HEK293 (cell line): ENCODE results near the gene PARL.

Source experiments
- CTCF ChIA-PET: fragments of 350-600 bp; formaldehyde crosslinking; extraction: SDS; loops from one replicate; lab custom pipeline; 2021; ENCODE audit warnings: antibody characterized with exemption; lab: Yijun Ruan, JAX
- POLR2A ChIA-PET: fragments of 300-600 bp; formaldehyde crosslinking; extraction: SDS; loops from one replicate; lab custom pipeline; 2020; ENCODE audit warnings: antibody characterized with exemption, inconsistent platforms; lab: Yijun Ruan, JAX
- H3K27ac ChIP-seq: fragments of 200-500 bp; sonication (Bioruptor generic); 2 replicates; pipeline ENCODE4 v1.5.1; 2014; ENCODE audit warnings: low read depth, low read length, control low read depth, inconsistent platforms; ENCODE audit errors: extremely low read depth
- H3K36me3 ChIP-seq, 2 experiments: fragments of 200-500 bp in 1 of 2; sonication (Bioruptor generic) in 1 of 2; 1 replicate in 1 of 2; 2 replicates in 1 of 2; pipeline ENCODE4 v1.5.1; 2014 to 2017; ENCODE audit warnings: inconsistent platforms in 2 of 2, low read length in 2 of 2; ENCODE audit not compliant: control insufficient read depth in 2 of 2, insufficient read depth in 1 of 2
- H3K4me1 ChIP-seq: fragments of 200-500 bp; sonication (Bioruptor generic); 2 replicates; pipeline ENCODE4 v1.5.1; 2014; ENCODE audit warnings: mild to moderate bottlenecking, low read length, inconsistent platforms; ENCODE audit not compliant: control insufficient read depth, insufficient read depth
- H3K4me3 ChIP-seq: 2 replicates; pipeline ENCODE4 v1.5.1; 2011; ENCODE audit warnings: low read depth, mild to moderate bottlenecking, control low read depth, low read length, moderate library complexity
- H3K9me3 ChIP-seq: fragments of 200-500 bp; sonication (Bioruptor generic); 2 replicates; pipeline ENCODE4 v1.5.1; 2014; ENCODE audit warnings: low read depth, low read length, inconsistent platforms; ENCODE audit not compliant: control insufficient read depth, insufficient read depth
- FEZF1 ChIP-seq: fragments of 450-650 bp; formaldehyde crosslinking; IDR thresholded peaks from 2 replicates; pipeline ENCODE4 v1.5.1; 2016; ENCODE audit warnings: missing biosample characterization, missing genetic modification characterization
- GLIS1 ChIP-seq: fragments of 450-650 bp; formaldehyde crosslinking; IDR thresholded peaks from 2 replicates; pipeline ENCODE4 v1.5.1; 2016; ENCODE audit warnings: missing biosample characterization, missing genetic modification characterization
- HOXC10 ChIP-seq: sonication (generic); formaldehyde crosslinking; IDR thresholded peaks from 2 replicates; pipeline ENCODE4 v1.8.1; 2023; ENCODE audit warnings: mild to moderate bottlenecking, missing genetic modification reagents
- HOXD13 ChIP-seq: sonication (generic); formaldehyde crosslinking; IDR thresholded peaks from 2 replicates; pipeline ENCODE4 v1.8.0; 2022; ENCODE audit warnings: missing genetic modification reagents, borderline replicate concordance
- KLF7 ChIP-seq: fragments of 450-650 bp; formaldehyde crosslinking; IDR thresholded peaks from 2 replicates; pipeline ENCODE4 v1.5.1; 2016; ENCODE audit warnings: missing biosample characterization, missing genetic modification characterization, borderline replicate concordance
- SP2 ChIP-seq: fragments of 450-650 bp; formaldehyde crosslinking; IDR thresholded peaks from 2 replicates; pipeline ENCODE4 v1.5.1; 2016; ENCODE audit warnings: missing biosample characterization, missing genetic modification characterization
- ZNF10 ChIP-seq: fragments of 450-650 bp; formaldehyde crosslinking; IDR thresholded peaks from 2 replicates; pipeline ENCODE4 v1.5.1; 2017; ENCODE audit warnings: missing biosample characterization, missing genetic modification characterization
- ZNF16 ChIP-seq: fragments of 450-650 bp; formaldehyde crosslinking; IDR thresholded peaks from 2 replicates; pipeline ENCODE4 v1.5.1; 2016; ENCODE audit warnings: low read depth, missing biosample characterization, missing genetic modification characterization
- ZNF174 ChIP-seq: fragments of 450-650 bp; formaldehyde crosslinking; IDR thresholded peaks from 2 replicates; pipeline ENCODE4 v1.5.0; 2017; ENCODE audit warnings: missing biosample characterization, mild to moderate bottlenecking, missing genetic modification characterization
- ZNF214 ChIP-seq: fragments of 450-650 bp; formaldehyde crosslinking; IDR thresholded peaks from 2 replicates; pipeline ENCODE4 v1.5.1; 2017; ENCODE audit warnings: missing biosample characterization, mild to moderate bottlenecking, missing genetic modification characterization, borderline replicate concordance
- ZNF416 ChIP-seq: fragments of 450-650 bp; formaldehyde crosslinking; IDR thresholded peaks from 2 replicates; pipeline ENCODE4 v1.5.1; 2016; ENCODE audit warnings: missing biosample characterization, missing genetic modification characterization
- ZNF48 ChIP-seq: fragments of 450-650 bp; formaldehyde crosslinking; IDR thresholded peaks from 2 replicates; pipeline ENCODE4 v1.5.1; 2016; ENCODE audit warnings: missing biosample characterization, missing genetic modification characterization
- ZNF514 ChIP-seq: fragments of 450-650 bp; formaldehyde crosslinking; IDR thresholded peaks from 2 replicates; pipeline ENCODE4 v1.5.1; 2016; ENCODE audit warnings: missing biosample characterization, missing genetic modification characterization
- ZNF701 ChIP-seq: fragments of 450-650 bp; formaldehyde crosslinking; IDR thresholded peaks from 2 replicates; pipeline ENCODE4 v1.5.1; 2016; ENCODE audit warnings: missing biosample characterization, missing genetic modification characterization
- TF ChIP-seq, protein P1 (sequence below): fragments of 450-650 bp; formaldehyde crosslinking; IDR thresholded peaks from 2 replicates; pipeline ENCODE4 v1.5.1; 2016; ENCODE audit warnings: missing biosample characterization, missing genetic modification characterization
- TF ChIP-seq, protein P2 (sequence below): fragments of 450-650 bp; formaldehyde crosslinking; IDR thresholded peaks from 2 replicates; pipeline ENCODE4 v1.5.1; 2016; ENCODE audit warnings: missing biosample characterization, missing genetic modification characterization
- TF ChIP-seq, protein P3 (sequence below): fragments of 450-650 bp; formaldehyde crosslinking; IDR thresholded peaks from 2 replicates; pipeline ENCODE4 v1.5.1; 2016; ENCODE audit warnings: missing biosample characterization, missing genetic modification characterization
- TF ChIP-seq, protein P4 (sequence below): fragments of 450-650 bp; formaldehyde crosslinking; conservative IDR thresholded peaks from 2 replicates; pipeline ENCODE4 v1.5.1; 2016; ENCODE audit warnings: low read depth, missing biosample characterization, missing genetic modification characterization
- TF ChIP-seq, protein P5 (sequence below): fragments of 450-650 bp; formaldehyde crosslinking; optimal IDR thresholded peaks from 2 replicates; pipeline ENCODE3; 2016; ENCODE audit warnings: missing biosample characterization, mild to moderate bottlenecking, missing genetic modification characterization
- TF ChIP-seq, protein P6 (sequence below): fragments of 450-650 bp; formaldehyde crosslinking; IDR thresholded peaks from 2 replicates; pipeline ENCODE4 v1.5.1; 2016; ENCODE audit warnings: missing biosample characterization, missing genetic modification characterization

PARL gene

DNA sequence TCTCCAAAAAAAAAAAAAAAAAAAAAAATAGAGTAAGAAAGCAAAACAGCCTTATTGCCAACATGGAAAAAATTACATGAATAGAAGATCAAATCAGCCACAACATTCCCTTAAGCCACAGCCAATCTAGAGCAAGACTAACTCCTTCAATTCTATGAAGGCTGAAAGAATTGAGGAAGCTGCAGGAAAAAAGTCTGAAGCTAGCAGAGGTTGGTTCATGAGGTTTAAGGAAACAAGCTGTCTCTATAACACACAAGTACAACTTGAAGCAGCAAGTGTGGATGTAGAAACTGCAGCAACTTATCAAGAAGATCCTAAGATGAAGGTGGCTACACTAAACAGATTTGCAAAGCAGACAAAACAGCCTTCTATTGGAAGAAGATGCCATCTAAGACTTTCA, 9.3 kb downstream of the PARL start (continued):
- TF ChIP-seq, protein P1, sequence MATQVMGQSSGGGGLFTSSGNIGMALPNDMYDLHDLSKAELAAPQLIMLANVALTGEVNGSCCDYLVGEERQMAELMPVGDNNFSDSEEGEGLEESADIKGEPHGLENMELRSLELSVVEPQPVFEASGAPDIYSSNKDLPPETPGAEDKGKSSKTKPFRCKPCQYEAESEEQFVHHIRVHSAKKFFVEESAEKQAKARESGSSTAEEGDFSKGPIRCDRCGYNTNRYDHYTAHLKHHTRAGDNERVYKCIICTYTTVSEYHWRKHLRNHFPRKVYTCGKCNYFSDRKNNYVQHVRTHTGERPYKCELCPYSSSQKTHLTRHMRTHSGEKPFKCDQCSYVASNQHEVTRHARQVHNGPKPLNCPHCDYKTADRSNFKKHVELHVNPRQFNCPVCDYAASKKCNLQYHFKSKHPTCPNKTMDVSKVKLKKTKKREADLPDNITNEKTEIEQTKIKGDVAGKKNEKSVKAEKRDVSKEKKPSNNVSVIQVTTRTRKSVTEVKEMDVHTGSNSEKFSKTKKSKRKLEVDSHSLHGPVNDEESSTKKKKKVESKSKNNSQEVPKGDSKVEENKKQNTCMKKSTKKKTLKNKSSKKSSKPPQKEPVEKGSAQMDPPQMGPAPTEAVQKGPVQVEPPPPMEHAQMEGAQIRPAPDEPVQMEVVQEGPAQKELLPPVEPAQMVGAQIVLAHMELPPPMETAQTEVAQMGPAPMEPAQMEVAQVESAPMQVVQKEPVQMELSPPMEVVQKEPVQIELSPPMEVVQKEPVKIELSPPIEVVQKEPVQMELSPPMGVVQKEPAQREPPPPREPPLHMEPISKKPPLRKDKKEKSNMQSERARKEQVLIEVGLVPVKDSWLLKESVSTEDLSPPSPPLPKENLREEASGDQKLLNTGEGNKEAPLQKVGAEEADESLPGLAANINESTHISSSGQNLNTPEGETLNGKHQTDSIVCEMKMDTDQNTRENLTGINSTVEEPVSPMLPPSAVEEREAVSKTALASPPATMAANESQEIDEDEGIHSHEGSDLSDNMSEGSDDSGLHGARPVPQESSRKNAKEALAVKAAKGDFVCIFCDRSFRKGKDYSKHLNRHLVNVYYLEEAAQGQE: no peak

DNA sequence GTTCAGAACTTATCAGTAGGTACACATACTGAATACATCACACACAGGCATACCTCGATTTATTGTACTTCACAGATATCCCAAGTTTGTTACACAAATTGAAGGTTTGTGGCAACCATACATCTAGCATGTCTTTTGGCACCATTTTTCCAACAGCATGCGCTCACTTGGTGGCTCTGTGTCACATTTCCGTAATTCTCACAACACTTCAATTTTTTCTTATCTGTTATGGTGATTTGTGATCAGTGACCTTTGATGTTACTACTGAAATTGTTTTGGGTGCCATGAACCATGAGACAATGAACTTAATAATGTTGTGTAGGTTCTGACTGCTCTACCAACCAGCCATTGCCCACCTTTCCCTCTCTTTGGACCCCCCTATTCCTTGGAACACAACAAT, 10.8 kb downstream of the PARL start:
- ChIA-PET CTCF (interaction anchor here (0.6 kb wide), 1 partner anchor 393 kb away, joined by 5 read pairs; no protein-coding TSS in a partner anchor), POLR2A (no interaction called here)
- H3K36me3 ChIP-seq: peaks cover 0 to 9% of the 10 kb centered on the region in 2 experiments; a peak in 2 of 3 replicates
- H3K9me3 ChIP-seq: no peaks in the 10 kb centered on the region
- no peaks in the 10 kb centered on the region for H3K4me1 ChIP-seq
- TF ChIP-seq ZNF701 (tag by site-specific recombination): no peak
- no peak for TF ChIP-seq GLIS1 (tag by site-specific recombination)
- TF ChIP-seq ZNF514: no peak
- TF ChIP-seq ZNF214 (tag by site-specific recombination): no peak
- TF ChIP-seq, protein P2, sequence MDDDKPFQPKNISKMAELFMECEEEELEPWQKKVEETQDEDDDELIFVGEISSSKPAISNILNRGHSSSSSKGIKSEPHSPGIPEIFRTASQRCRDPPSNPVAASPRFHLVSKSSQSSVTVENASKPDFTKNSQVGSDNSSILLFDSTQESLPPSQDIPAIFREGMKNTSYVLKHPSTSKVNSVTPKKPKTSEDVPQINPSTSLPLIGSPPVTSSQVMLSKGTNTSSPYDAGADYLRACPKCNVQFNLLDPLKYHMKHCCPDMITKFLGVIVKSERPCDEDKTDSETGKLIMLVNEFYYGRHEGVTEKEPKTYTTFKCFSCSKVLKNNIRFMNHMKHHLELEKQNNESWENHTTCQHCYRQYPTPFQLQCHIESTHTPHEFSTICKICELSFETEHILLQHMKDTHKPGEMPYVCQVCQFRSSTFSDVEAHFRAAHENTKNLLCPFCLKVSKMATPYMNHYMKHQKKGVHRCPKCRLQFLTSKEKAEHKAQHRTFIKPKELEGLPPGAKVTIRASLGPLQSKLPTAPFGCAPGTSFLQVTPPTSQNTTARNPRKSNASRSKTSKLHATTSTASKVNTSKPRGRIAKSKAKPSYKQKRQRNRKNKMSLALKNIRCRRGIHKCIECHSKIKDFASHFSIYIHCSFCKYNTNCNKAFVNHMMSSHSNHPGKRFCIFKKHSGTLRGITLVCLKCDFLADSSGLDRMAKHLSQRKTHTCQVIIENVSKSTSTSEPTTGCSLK: no peak
- no peak for TF ChIP-seq HOXC10
- TF ChIP-seq ZNF48: no peak
- TF ChIP-seq FEZF1 (tag by site-specific recombination): no peak
- TF ChIP-seq ZNF416 (tag by site-specific recombination): no peak
- no peak overlapping the region for H3K27ac ChIP-seq
- H3K4me3 ChIP-seq: no peak overlapping the region

DNA sequence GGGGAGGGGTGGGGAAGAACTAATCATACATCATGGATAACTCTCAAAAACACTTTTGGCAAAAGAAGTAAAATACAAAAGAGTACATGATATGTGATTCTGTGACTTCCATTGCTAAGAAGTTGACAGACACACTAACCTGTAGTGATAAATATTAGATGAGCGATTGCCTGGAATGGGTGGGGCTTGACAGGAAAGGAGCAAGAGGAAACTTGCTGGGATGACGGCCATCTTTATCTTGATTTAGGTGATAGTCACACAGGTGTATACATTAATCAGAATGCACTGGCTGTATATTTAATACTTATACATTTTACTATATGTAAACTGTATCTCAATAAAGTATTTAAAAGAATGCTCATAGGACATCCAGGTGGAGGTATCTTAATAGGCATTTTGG, 13.1 kb downstream of the PARL start:
- H3K9me3 ChIP-seq: no peaks in the 10 kb centered on the region
- ChIA-PET POLR2A (interaction anchor here (0.8 kb wide), 1 partner anchor 13 kb away, joined by 3 read pairs; the partner anchor contains the start of gene PARL), CTCF (interaction anchor here (0.6 to 1.7 kb wide), 3 partner anchors 13 to 177 kb away, joined by 3 to 6 read pairs (median 5); partner anchors contain the start of genes MAP6D1 and PARL)
- no peaks in the 10 kb centered on the region for H3K4me1 ChIP-seq
- H3K27ac ChIP-seq: no peak overlapping the region
- H3K36me3 ChIP-seq: peaks cover 5 to 7% of the 10 kb centered on the region in 2 experiments
- H3K4me3 ChIP-seq: no peak overlapping the region
- TF ChIP-seq ZNF48: no peak
- no peak for TF ChIP-seq ZNF16 (tag by site-specific recombination)
- no peak for TF ChIP-seq ZNF174 (tag by site-specific recombination)
- no peak for TF ChIP-seq ZNF10 (tag by site-specific recombination)
- no peak for TF ChIP-seq SP2
- TF ChIP-seq, protein P3, sequence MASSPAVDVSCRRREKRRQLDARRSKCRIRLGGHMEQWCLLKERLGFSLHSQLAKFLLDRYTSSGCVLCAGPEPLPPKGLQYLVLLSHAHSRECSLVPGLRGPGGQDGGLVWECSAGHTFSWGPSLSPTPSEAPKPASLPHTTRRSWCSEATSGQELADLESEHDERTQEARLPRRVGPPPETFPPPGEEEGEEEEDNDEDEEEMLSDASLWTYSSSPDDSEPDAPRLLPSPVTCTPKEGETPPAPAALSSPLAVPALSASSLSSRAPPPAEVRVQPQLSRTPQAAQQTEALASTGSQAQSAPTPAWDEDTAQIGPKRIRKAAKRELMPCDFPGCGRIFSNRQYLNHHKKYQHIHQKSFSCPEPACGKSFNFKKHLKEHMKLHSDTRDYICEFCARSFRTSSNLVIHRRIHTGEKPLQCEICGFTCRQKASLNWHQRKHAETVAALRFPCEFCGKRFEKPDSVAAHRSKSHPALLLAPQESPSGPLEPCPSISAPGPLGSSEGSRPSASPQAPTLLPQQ (tag by site-specific recombination): no peak
- TF ChIP-seq, protein P4, sequence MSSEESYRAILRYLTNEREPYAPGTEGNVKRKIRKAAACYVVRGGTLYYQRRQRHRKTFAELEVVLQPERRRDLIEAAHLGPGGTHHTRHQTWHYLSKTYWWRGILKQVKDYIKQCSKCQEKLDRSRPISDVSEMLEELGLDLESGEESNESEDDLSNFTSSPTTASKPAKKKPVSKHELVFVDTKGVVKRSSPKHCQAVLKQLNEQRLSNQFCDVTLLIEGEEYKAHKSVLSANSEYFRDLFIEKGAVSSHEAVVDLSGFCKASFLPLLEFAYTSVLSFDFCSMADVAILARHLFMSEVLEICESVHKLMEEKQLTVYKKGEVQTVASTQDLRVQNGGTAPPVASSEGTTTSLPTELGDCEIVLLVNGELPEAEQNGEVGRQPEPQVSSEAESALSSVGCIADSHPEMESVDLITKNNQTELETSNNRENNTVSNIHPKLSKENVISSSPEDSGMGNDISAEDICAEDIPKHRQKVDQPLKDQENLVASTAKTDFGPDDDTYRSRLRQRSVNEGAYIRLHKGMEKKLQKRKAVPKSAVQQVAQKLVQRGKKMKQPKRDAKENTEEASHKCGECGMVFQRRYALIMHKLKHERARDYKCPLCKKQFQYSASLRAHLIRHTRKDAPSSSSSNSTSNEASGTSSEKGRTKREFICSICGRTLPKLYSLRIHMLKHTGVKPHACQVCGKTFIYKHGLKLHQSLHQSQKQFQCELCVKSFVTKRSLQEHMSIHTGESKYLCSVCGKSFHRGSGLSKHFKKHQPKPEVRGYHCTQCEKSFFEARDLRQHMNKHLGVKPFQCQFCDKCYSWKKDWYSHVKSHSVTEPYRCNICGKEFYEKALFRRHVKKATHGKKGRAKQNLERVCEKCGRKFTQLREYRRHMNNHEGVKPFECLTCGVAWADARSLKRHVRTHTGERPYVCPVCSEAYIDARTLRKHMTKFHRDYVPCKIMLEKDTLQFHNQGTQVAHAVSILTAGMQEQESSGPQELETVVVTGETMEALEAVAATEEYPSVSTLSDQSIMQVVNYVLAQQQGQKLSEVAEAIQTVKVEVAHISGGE: no peak
- no peak for TF ChIP-seq KLF7 (tag by site-specific recombination)
- TF ChIP-seq HOXD13 (CRISPR knock-in tag): no peak
- TF ChIP-seq, protein P5, sequence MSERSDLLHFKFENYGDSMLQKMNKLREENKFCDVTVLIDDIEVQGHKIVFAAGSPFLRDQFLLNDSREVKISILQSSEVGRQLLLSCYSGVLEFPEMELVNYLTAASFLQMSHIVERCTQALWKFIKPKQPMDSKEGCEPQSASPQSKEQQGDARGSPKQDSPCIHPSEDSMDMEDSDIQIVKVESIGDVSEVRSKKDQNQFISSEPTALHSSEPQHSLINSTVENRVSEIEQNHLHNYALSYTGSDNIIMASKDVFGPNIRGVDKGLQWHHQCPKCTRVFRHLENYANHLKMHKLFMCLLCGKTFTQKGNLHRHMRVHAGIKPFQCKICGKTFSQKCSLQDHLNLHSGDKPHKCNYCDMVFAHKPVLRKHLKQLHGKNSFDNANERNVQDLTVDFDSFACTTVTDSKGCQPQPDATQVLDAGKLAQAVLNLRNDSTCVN: no peak
- TF ChIP-seq, protein P6, sequence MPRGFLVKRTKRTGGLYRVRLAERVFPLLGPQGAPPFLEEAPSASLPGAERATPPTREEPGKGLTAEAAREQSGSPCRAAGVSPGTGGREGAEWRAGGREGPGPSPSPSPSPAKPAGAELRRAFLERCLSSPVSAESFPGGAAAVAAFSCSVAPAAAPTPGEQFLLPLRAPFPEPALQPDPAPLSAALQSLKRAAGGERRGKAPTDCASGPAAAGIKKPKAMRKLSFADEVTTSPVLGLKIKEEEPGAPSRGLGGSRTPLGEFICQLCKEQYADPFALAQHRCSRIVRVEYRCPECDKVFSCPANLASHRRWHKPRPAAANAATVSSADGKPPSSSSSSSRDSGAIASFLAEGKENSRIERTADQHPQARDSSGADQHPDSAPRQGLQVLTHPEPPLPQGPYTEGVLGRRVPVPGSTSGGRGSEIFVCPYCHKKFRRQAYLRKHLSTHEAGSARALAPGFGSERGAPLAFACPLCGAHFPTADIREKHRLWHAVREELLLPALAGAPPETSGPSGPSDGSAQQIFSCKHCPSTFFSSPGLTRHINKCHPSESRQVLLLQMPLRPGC (tag by site-specific recombination): no peak
